CD4-positive, alpha-beta T cell treated with Interleukin-6 at 100 ng/mL for 8 hours (primary cell): ENCODE results near the gene HSPB9.

Experiments used
- DNase-seq: peaks from one replicate; pipeline ENCODE4 v3.0.0-alpha.2; 2020; ENCODE audit warnings: mixed read lengths, low spot score

HSPB9 gene, protein sequence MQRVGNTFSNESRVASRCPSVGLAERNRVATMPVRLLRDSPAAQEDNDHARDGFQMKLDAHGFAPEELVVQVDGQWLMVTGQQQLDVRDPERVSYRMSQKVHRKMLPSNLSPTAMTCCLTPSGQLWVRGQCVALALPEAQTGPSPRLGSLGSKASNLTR

DNA sequence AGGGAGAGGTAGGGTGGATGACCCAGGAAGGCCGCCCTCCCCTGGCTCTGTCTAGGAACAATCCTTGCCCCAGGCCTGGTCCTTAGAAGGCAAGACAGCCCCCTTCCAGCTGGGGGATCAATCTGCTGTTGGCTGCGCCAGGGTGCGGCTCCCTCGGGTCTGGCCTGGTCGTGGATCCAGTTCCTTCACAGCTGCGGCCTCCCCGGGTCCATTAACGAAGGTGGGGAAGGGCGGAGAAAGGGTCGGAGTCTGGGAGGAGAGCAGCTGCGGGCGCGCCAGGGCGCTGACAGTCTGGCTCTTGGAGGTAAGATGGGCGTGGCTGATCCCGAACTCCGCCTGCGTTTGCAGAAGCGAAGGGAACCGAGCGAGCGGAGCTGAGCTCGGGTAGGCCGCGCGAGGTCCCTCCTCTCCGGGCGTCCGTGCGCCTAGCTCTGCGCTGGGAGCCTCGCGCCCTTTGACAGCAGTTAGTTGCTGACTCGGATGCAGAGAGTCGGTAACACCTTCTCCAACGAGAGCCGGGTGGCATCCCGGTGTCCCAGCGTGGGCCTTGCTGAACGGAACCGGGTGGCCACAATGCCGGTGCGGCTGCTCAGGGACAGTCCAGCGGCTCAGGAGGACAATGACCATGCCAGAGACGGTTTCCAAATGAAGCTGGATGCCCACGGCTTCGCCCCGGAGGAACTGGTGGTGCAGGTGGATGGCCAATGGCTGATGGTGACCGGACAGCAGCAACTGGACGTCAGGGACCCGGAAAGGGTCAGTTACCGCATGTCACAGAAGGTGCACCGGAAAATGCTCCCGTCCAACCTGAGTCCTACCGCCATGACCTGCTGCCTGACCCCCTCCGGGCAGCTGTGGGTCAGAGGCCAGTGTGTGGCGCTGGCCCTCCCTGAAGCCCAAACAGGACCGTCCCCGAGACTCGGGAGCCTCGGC lies at the start of gene HSPB9:
Gene HSPB9 (plus strand): TSS at position 434 of the 933 bp plus-strand sequence. CDS start 47 bp downstream, at position 481.
- no peak for DNase-seq

DNA sequence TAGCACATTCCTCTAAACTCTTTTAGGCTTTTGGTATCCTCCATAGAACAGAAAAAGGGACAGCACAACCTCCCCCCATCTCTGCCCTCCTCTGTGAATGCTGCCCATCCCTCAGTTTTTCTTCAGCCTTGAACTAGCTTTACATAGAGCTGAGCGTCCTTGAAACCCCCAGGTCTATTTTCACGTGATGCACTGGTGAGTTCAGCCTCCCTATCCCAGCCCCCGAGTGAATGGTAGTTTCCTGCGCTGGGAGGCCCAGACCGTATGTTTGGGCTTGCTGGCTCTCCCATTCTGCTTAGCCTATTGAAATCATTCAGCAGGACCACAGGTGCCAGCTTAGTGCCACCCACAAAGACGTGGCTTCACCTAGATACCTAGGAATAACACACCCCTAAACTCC lies 46.8 kb upstream of the HSPB9 start:
- DNase-seq, result no peak

DNA sequence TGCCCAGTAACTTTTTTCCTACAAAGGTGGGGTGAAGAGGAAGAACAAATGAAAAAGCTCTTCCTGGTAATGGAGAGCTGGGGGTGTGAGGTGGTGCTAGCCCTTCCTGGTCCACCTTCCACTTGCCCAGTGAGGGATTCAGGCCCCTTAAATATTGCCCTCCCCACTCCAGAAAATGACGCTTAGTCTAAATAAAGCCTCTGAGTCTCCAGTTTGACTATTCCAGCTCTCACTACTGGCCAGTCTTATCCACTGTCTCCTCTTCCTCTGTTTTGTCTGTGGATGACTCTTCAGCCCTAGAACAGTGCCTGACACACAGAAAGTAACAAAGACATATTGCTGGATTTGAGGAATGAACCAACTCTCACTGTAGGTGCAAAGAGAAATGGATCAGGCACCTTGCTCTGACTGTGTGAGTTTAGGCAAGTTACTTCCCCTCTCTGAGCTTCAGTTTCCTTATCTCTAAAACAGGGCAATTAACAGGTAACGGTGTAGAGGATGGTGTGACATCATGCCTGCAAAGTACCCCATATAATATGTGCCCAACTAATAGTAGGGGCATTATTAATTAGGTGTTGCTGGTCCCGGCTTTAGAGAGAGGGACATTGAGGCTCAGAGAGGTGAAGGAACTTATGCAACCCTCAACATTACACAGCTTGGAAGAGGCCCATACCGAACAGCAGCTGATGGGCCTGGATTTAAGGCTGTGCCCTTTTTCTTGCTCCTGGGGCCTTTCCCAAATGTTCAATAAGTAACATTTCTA lies 45.6 kb upstream of the HSPB9 start:
- DNase-seq, result no peak

DNA sequence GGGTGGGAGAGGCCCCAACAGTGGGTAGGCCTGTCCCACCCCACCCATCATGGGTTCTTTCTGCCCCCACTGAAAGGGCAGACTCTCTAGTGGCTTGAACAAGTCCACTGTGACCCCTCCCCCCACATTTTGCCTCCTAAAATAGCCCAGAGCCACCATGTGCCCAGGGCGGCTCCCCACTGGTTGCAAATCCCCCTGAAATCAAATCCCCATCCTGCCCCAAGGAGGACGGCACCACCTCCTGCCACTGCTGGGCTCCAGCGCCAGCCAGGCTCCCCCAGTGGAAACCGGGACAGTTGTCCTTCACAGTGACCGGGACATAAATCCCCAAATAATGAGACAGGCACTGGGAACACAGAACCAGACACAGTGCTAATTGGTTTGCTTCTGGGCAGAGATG lies 44.8 kb upstream of the HSPB9 start:
- no peak for DNase-seq

DNA sequence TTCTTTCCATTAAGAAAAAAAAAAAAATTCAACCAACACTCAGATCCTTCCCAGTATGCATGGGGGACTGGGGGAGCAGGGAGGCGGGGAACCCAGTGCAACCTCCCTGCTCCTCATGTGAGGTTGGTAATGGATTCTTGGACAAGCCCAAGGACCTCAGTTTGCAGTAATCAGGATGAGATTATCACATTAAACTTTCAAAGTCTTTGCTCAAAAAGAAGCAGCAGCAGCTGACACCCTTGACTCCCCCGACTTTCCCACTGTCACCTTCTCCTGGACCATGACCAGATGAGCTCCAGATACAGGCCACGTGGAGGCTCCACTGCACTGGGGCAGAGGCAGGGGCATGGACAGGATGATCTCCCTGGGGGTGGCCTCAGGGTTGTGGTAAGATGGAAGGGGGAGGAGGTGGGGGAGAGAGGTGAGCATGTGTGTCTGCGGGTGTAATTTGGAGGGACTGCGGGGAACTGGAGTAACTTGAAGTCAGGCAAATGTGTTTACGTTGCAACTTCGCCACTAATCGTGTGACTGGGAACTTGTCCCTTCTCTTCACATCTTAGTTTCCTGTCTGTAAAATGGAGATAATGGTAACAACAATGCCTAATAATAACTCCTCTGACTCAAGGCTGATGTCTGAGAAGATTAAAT lies 44.1 kb upstream of the HSPB9 start:
- no peak for DNase-seq

DNA sequence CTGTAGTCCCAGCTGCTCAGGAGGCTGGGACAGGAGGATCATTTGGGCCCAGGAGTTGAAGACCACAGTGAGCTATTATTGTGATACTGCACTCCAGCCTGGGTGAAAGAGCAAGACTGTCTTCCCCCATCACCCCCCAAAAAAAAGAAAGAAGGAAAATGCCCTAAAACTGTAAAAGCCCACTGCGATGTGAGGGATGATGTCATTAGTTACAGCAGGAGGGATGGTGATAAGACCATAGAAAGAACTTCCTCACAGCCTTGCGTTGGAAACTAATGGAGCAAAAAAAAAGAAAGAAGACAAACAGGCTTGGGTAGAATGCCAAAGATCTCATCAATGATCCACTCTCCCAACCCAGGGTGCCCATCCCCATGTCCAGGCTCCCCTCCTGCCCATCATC lies 43.1 kb upstream of the HSPB9 start:
- DNase-seq, result no peak

DNA sequence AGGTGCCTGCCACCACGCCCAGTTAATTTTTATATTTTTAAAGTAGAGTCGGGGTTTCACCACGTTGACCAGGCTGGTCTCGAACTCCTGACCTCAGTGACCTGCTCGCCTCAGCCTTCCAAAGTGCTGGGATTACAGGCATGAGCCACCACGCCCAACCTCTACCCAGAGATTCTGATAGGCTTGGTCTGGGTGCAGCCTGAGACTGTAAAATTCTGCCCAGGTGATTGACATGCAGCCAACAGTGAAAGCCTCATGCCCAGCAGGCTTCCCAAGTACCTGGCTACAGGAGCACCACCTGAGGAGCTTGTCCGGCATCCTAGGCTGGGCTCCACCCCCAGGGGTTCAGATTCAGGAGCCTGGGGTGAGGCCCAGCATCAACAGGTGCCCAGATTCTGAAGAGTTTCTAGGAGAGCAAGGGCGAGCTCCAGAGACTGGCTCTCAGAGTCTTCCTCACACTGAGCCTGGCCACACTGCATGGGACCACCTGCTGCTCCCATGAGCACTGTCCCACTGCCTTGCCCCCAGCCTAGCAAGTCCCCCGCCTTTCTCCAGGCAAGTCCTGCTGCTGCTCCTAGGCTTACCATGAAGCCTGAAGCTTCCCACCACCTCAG lies 41.0 kb upstream of the HSPB9 start:
- DNase-seq, result no peak

DNA sequence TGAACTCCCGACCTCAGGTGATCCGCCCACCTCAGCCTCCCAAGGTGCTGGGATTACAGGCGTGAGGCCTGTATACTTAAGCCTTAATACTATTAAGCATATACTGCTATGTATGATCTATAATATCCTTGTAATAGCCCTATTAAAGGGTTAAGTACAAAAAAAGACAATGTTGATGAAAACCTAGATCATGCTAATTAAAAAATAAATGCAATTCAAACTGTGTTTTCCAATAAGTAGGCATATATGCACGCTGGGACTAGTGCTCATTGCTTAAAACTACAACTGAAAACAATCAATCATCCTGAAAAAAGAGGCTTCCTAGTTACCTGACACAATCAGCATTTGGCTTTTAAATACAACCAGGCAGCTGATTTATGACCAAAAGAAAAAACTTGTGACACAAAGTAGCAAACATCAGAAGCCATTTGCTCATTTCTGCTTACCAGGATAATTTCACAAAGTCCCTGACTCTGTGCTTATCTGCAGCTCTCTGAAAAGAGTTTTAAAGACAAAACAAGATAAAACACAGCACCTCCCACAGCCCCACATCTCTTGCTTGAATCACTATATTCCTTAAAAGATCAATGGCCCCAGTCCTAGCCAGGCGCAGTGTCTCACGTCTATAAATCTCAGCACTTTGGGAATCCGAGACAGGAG lies 35.4 kb upstream of the HSPB9 start:
- no peak for DNase-seq

DNA sequence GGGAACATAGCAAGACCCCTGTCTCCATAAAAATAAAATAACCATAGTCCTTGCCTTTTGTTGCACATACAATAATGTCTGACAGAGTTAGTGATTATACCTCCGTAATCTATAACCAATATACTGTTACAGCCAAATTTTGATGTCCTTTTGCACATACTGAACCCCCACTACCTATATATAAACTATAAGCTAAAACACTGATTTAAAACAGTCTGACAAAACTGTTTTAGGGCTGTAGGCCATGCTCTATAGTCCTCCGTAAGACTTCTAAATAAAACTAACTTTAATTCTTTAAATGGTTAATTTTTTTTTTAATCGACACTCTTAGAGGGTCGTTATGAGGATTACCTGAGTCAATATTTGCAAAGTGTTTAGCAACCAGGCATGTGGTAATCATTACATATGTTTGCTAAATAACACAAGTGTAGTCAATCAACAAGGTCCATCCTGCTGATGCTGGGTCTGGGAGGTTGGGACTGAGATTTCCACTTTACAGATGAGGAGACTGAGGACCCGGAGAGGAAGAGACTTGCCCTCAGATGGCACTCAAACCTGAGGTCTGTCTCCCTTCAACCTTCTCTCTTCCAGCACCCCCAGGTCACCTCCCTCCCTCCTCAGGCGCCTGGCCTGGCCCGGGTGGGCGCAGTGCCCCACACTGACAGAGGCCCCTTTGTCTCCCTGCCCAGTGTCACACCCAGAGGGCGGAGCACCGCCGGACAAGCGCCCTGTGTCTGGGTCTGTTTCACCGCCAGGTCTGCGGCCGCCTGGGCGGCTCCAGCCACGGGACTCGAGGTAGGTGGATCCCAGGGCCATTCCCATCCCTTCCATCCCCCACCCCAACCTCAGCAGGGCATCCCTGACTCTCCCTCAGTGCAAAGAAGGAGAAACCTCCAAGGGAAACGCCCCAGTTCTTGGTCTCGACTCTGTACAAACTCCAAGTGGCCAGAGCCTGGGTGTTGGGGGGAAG lies 34.6 kb upstream of the HSPB9 start:
- no peak for DNase-seq

DNA sequence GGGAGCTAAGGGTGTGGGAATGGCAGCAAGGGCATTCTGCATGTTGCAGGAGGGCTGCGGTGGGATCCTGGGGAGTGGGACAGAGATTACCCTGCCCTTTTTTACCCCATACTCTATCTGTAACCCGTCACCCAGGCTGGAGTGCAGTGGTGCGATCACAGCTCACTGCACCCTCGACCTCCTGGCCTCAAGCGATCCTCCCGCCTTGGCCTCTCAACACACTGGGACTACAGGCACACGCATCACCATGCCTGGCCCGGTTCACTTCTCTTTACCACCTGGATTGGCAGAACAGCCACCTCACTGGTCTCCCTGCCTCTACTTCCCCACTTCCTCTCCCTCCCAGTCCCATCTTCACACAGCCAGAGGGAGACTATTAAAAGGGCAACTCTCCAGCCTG lies 33.9 kb upstream of the HSPB9 start:
- DNase-seq, result no peak

DNA sequence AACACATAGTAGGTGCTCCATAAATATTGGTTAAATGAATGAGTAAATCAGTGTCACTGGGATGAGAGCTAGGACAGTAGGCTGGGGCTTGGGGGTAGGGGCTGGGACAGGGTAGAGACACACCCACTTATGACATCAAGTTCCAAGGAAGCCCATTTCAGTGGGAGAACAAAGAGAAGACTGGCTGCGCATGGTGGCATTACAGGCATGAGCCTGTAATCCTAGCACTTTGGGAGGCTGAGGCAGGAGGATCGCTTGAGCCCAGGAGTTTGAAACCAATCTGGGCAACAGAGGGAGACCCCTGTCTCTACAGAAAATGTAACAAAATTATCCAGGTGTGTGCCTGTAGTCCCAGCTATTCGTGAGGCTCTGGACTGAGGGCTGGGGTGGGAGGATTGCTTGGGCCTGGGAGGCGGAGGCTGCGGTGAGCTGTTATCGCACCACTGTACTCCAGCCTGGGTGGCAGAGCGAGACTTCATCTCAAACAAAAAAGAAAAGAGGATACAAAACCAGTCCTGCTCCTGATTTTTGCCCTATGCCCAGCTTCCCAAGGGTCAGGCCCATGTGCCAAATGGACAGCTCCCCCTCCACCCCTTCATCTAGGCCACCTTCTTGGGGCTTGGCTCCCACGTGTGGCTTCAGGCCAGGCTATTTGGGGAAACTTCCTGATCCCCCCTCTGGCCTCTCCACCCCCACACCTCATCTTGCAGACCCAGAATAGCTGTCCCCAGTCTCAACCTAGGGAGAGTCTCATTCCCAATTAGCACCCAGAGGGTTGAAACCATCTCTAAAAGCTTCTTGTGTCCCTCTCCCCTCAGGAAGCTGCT lies 31.4 kb upstream of the HSPB9 start:
- no peak for DNase-seq

DNA sequence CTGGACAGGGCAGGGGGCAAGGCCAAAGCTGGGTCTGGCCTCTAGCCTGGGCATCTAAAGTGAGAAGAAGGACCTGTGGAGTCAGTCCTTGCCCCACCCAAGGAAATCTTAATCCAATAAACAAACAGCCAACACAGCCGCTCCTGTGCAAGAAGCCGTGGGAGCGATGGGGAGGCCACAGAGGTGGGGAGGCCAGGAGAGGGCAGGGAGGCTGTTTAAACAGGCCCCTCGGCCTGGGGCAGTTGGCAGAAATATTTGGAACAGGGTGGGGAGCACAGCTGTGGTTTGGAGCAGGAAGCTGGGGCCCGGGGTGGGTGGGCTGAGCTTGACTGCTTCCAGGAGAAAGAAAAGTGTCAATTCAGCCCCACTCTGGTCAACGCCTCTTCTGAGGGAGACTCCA lies 29.7 kb upstream of the HSPB9 start:
- no peak for DNase-seq

DNA sequence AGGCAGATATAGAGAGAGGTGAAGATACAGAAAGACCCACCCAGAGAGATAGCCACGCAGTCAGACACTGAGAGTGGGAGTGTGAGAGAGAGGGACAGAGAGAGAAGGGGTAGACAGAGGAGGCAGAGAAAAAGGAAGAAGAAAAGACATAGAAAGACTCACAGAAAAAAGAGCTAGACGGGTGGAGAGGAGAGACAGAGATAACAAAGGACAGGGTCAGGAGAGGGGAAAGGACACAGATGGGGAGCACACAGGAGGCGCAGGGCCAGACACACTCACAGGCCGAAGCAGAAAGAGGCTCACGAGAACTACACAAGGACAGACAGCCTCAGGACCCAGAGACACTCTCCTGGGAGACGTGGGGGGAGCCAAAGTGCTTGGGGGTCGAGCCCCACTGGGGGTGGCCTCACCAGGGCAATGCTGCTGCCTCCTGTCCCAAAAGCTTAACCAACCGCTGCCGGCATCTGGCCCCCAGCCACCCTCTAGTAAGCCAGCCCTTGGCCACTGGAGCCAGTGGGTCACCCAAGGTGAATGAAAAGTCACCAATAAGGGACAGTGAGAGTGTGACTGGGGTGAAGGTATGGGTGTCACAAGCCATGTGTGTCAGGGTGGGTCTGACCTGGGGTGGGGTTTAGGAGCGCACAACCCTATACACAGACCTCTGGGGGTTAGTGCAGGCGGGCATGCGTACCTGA lies 28.1 kb upstream of the HSPB9 start:
- DNase-seq, result no peak

DNA sequence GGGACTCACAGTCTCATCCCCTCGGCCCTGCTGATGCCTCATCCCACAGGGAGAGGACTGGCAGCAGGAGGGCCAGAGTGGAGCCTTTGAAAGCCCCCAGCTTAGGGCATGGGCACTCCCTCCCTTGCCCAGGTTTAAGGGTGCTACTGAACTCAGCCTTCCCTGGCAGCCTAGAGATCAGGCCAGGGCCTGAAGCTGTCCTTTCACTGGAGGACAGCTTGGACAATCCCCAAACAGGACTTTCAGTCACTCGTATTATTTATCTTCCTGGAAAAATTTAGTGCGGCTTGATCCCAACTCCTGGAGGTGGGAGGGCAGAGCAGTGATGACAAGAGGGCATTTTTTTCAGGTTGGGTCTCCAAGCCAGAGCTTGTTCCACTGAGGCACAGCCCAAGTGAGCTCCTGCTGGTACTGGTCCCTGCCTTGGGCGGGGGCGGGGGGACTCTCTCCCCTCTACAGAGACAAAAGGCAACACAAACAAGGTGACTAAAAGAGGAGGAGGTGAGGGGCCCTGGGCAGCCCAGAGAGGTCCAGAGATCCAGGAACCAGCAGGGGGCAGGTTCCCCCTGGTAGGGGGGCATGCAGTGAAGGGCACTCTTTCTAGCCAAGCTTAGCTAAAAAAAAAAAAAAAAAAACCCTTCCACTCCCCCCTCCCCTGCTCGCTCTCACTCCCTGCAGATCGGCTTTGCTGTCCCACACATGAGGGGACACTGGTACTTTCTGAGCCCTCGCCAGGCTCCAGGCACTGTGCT lies 26.1 kb upstream of the HSPB9 start:
- no peak for DNase-seq

DNA sequence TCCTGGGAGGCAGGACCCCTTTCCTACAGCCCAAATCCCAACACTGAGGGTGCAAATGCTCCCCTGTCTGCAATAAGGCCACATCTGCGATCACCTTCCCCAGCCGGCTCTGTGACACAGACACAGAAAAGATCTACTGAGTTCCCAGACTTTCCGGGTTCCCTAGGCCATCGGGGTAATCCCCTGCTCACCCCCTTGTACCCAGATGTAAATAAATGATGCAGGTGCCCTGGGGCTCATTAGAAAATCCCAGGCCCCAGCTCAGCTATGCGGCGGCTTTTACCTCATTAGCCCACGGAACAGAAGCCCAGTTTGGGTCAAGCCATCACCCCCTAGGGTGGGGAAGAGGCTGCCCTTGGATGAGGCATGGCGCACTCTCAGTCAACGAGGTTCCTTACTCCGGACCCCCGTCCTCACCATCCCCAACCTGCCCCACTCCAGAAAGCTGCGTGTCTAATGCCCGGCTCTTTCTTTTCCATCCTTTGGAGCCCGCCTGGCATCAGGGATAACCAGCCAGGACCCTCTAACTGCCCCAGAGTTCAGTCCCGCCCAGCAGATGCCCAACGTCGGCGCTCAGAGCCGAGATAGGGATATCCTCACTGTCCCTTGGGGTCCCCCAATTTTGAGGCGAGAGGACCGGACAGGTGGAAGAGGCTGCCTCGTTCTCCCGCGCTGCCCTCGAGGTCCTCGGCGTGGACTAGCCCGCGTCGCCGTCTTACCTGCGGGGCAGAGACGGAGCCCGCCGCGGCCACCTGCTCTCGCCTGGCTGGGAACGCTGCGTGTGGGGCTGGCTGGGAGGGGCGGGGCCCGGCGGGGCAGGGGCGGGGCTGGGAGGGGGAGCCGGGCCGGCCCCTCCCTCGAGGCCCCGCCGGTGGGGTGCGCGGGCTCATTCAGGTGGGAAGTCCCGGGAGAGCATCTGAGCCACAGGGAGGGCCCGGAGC lies 24.6 kb upstream of the HSPB9 start, which contains the start of gene ZNF385C:
Gene ZNF385C (minus strand): TSS at position 783 of the 941 bp plus-strand sequence. CDS start 35,417 bp downstream, outside the sequence.
- DNase-seq, result peak; percentile 19

DNA sequence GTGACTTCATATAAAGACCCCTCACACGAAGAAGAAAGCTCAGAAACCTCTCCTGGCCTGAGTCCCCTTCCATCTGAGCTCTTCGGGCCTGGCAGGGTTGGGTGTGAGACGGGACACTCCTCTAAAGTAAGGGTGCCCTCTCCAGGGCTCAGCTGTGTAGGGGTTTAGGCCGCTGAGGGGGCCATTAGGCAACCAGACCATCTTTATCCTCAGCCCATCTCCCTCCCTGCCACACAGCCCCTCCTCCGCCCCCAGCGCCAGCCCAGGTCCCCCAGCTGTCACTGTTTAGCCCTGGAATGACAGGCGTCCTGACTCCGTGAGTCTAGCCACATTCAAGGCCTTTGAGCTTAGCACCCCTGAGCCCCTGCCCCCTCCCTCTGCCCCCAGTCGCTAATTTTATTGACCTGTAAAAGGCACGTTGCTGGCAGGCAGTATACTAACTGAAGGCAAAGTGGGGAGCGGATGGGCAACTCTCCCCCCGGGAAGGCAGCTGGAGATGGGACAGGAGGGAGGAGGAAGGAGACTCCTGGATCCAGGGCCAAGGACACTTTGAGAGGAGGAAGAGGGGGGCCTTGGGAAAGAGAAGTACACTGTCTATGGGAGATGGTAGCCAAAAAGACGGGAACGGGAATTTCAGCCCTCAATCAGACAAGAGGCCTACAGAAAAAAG lies 23.7 kb upstream of the HSPB9 start:
- DNase-seq, result no peak
